ENCODE results near the gene RAB29.
A peak's percentile ranks its signal among the peaks of the same experiment; 100 is the strongest.

Gene RAB29

GRCh38 chr1:205756552-205756951 lies 18.7 kb downstream of the RAB29 start:
- TF ChIP-seq ZNF248 (tag by site-specific recombination; IDR thresholded peaks at IDR 0.05) (no peak), ZNF600 (tag by site-specific recombination; IDR thresholded peaks at IDR 0.05) (no peak), ZNF184 (tag by site-specific recombination; IDR thresholded peaks at IDR 0.05) (peak; percentile 95), MZF1 (tag by site-specific recombination; IDR thresholded peaks at IDR 0.05; ENCODE audit: borderline replicate concordance) (no peak), EGR2 (tag by site-specific recombination; IDR thresholded peaks at IDR 0.05; ENCODE audit: low read depth) (no peak), ZNF488 (tag by site-specific recombination; IDR thresholded peaks at IDR 0.05) (no peak), ZNF169 (tag by site-specific recombination; IDR thresholded peaks at IDR 0.05) (no peak)
- Histone ChIP-seq H3K4me1 (ENCODE audit: control insufficient read depth, insufficient read depth, low read length) (no peaks in the 10 kb centered on the region), H3K9me3 (ENCODE audit: control insufficient read depth, insufficient read depth, low read depth, low read length) (no peaks in the 10 kb centered on the region), H3K27ac (ENCODE audit: extremely low read depth, low read depth, low read length) (no peak overlapping the region), H3K4me3 (ENCODE audit: low read depth, low read length) (no peak overlapping the region), H3K36me3 (ENCODE audit: control insufficient read depth in 2 of 2, insufficient read depth in 1 of 2, low read length in 2 of 2) (no peaks in the 10 kb centered on the region)
- ChIA-PET CTCF (no interaction called here), POLR2A (no interaction called here)

- no peak overlapping the region for H3K4me3 ChIP-seq (ENCODE audit: low read depth, low read length)
- TF ChIP-seq BCL11B (tag by site-specific recombination; IDR thresholded peaks at IDR 0.05; ENCODE audit: low read depth), result no peak
- ChIA-PET POLR2A (interaction anchor here (0.6 kb wide), 1 partner anchor 15 kb away, joined by 4 read pairs; no protein-coding TSS in a partner anchor), CTCF (interaction anchor here (0.6 to 1.3 kb wide), 3 partner anchors 41 to 222 kb away, joined by 3 to 9 read pairs (median 4); no protein-coding TSS in a partner anchor)
- H3K27ac ChIP-seq (ENCODE audit: extremely low read depth, low read depth, low read length), result no peak overlapping the region
- no peaks in the 10 kb centered on the region for H3K9me3 ChIP-seq (ENCODE audit: control insufficient read depth, insufficient read depth, low read depth, low read length)
- no peaks in the 10 kb centered on the region for H3K36me3 ChIP-seq (ENCODE audit: control insufficient read depth in 2 of 2, insufficient read depth in 1 of 2, low read length in 2 of 2)
- no peaks in the 10 kb centered on the region for H3K4me1 ChIP-seq (ENCODE audit: control insufficient read depth, insufficient read depth, low read length)
Observed at GRCh38 chr1:205754857-205755256, 20.4 kb downstream of the RAB29 start.

GRCh38 chr1:205751036-205751651 lies 24.1 kb downstream of the RAB29 start:
- Histone ChIP-seq H3K27ac (ENCODE audit: extremely low read depth, low read depth, low read length) (no peak overlapping the region), H3K4me1 (ENCODE audit: control insufficient read depth, insufficient read depth, low read length) (no peaks in the 10 kb centered on the region)
- POLR2A ChIA-PET, result no interaction called here

More at GRCh38 chr1:205751036-205751651, 24.1 kb downstream of the RAB29 start:
- no peak for TF ChIP-seq FEZF1 (tag by site-specific recombination; IDR thresholded peaks at IDR 0.05)
- TF ChIP-seq ZNF664 (tag by site-specific recombination; IDR thresholded peaks at IDR 0.05), result peak; percentile 74; the same call in 1 of the 2 replicates
- TF ChIP-seq ZNF37A (tag by site-specific recombination; IDR thresholded peaks at IDR 0.05), result no peak
- no peak for TF ChIP-seq ZNF280C (tag by site-specific recombination; IDR thresholded peaks at IDR 0.05)
- TF ChIP-seq KLF10 (tag by site-specific recombination; IDR thresholded peaks at IDR 0.05), result no peak
- TF ChIP-seq ZNF792 (tag by site-specific recombination; IDR thresholded peaks at IDR 0.05), result no peak
- 0 out of 2 replicates have a peak, but pooled peaks have one; percentile 19 for TF ChIP-seq ZNF677 (tag by site-specific recombination; IDR thresholded peaks at IDR 0.05)
- no peak for TF ChIP-seq PATZ1 (tag by site-specific recombination; IDR thresholded peaks at IDR 0.05)
- CTCF ChIA-PET, result interaction anchor here (0.6 kb wide), 1 partner anchor 1691 kb away, joined by 3 read pairs; no protein-coding TSS in a partner anchor
- Histone ChIP-seq H3K9me3 (ENCODE audit: control insufficient read depth, insufficient read depth, low read depth, low read length) (no peaks in the 10 kb centered on the region), H3K36me3 (ENCODE audit: control insufficient read depth in 2 of 2, insufficient read depth in 1 of 2, low read length in 2 of 2) (peaks cover 0 to 10% of the 10 kb centered on the region in 2 experiments; a peak in 2 of 3 replicates), H3K4me3 (ENCODE audit: low read depth, low read length) (no peak overlapping the region)

All from HEK293 (cell line).